Endothelial cell of umbilical vein (primary cell): ENCODE data around the gene ADCY3. TPM values are rescaled to one million over a fixed set of nuclear protein-coding genes. Genes with fewer than 3 reads are reported as not detected.

Experiments
- BruUV-seq: library from RNA; stranded (reverse); fragments of 400-500 nt; replicated peaks from 2 replicates; lab custom pipeline; 2021; lab: Mats Ljungman, UMichigan
- CTCF ChIA-PET: fragments of 300-600, 350-600 bp; sonication (Branson Sonifier 250); formaldehyde crosslinking; loops from one replicate; lab custom pipeline; 2021; ENCODE audit warnings: antibody characterized with exemption, inconsistent platforms; lab: Charles Lee
- POLR2A ChIA-PET: fragments of 300-600, 350-600 bp; sonication (Branson Sonifier 250); formaldehyde crosslinking; loops from one replicate; lab custom pipeline; 2021; ENCODE audit warnings: antibody characterized with exemption, inconsistent platforms; lab: Charles Lee
- DNase-seq: peaks from one replicate; pipeline ENCODE4 v3.0.0-alpha.2; 2011; ENCODE audit warnings: low read depth, low spot score
- FAIRE-seq: peaks from 2 replicates; lab custom pipeline; 2011; peaks lifted over from hg19 to GRCh38; lab: Jason Lieb, UNC
- H2AFZ ChIP-seq: 2 replicates; pipeline ENCODE4 v1.6.0; 2012; ENCODE audit warnings: low read depth, low read length, control low read depth, inconsistent platforms
- H3K27ac ChIP-seq: 2 replicates; pipeline ENCODE4 v1.5.1; 2011; ENCODE audit warnings: low read depth, mild to moderate bottlenecking, control low read depth, low read length, moderate library complexity; ENCODE audit not compliant: insufficient read depth
- H3K27me3 ChIP-seq, 2 experiments: 2 replicates each; pipeline versions ENCODE4 v1.6.0 to v1.6.1; 2011; ENCODE audit warnings: low read length in 2 of 2, mixed read lengths in 1 of 2; ENCODE audit not compliant: control insufficient read depth in 2 of 2, insufficient read depth in 2 of 2
- H3K36me3 ChIP-seq, 2 experiments: 2 replicates in 1 of 2; 3 replicates in 1 of 2; pipeline ENCODE4 v1.5.1; 2011; ENCODE audit warnings: low read length in 2 of 2, mild to moderate bottlenecking in 1 of 2, moderate library complexity in 1 of 2; ENCODE audit not compliant: control insufficient read depth in 2 of 2, insufficient read depth in 2 of 2; ENCODE audit errors: extremely low read depth in 1 of 2
- H3K4me1 ChIP-seq: 3 replicates; pipeline ENCODE4 v1.5.1; 2011; ENCODE audit warnings: mild to moderate bottlenecking, low read length; ENCODE audit not compliant: control insufficient read depth, insufficient read depth; ENCODE audit errors: extremely low read depth
- H3K4me2 ChIP-seq: 2 replicates; pipeline ENCODE4 v1.6.1; 2011; ENCODE audit warnings: low read length, control low read depth, mixed read lengths; ENCODE audit not compliant: insufficient read depth
- H3K4me3 ChIP-seq, 3 experiments: fragments of 200-600 bp in 1 of 3; sonication (generic), shearing (Covaris generic) in 1 of 3; replicated peaks in 1 of 3; 2 replicates each; pipeline ENCODE4 v1.5.1; 2011 to 2016; ENCODE audit warnings: control low read depth in 3 of 3, low read length in 3 of 3, mild to moderate bottlenecking in 2 of 3, inconsistent platforms in 1 of 3, low read depth in 1 of 3, moderate library complexity in 1 of 3; ENCODE audit not compliant: insufficient read depth in 1 of 3
- H3K79me2 ChIP-seq: 2 replicates; pipeline ENCODE4 v1.6.0; 2012; ENCODE audit warnings: low read length, inconsistent platforms; ENCODE audit not compliant: control insufficient read depth, insufficient read depth
- H3K9ac ChIP-seq: replicated peaks from 2 replicates; pipeline ENCODE3; 2011; ENCODE audit warnings: low read length, control low read depth; ENCODE audit not compliant: insufficient read depth; ENCODE audit errors: extremely low read depth
- H3K9me1 ChIP-seq: replicated peaks from 3 replicates; pipeline ENCODE4 v1.6.0; 2011; ENCODE audit warnings: mild to moderate bottlenecking, low read length; ENCODE audit not compliant: control insufficient read depth, insufficient read depth; ENCODE audit errors: extremely low read depth
- H3K9me3 ChIP-seq: replicated peaks from 2 replicates; pipeline ENCODE4 v1.5.1; 2012; ENCODE audit warnings: low read length, inconsistent platforms; ENCODE audit not compliant: control insufficient read depth, insufficient read depth
- H4K20me1 ChIP-seq: replicated peaks from 2 replicates; pipeline ENCODE3; 2011; ENCODE audit warnings: mild to moderate bottlenecking, low read length; ENCODE audit not compliant: control insufficient read depth, insufficient read depth; ENCODE audit errors: extremely low read depth
- EZH2 ChIP-seq: IDR thresholded peaks from 2 replicates; pipeline ENCODE4 v1.6.1; 2012; ENCODE audit warnings: borderline replicate concordance, low read depth, mild to moderate bottlenecking, moderate library complexity, low read length, inconsistent platforms; ENCODE audit not compliant: severe bottlenecking
- FOS ChIP-seq: IDR thresholded peaks from 2 replicates; pipeline ENCODE4 v1.6.1; 2011; ENCODE audit warnings: mild to moderate bottlenecking, low read length, moderate library complexity, borderline replicate concordance; ENCODE audit not compliant: insufficient read depth
- GATA2 ChIP-seq: IDR thresholded peaks from 2 replicates; pipeline ENCODE4 v1.7.0; 2011; ENCODE audit warnings: low read depth, mild to moderate bottlenecking, moderate library complexity, mixed read lengths, low read length; ENCODE audit not compliant: insufficient read length, insufficient read depth
- JUN ChIP-seq: IDR thresholded peaks from 2 replicates; pipeline ENCODE4 v1.6.1; 2011; ENCODE audit warnings: borderline replicate concordance, low read depth; ENCODE audit not compliant: insufficient read length, insufficient read depth
- POLR2A ChIP-seq: IDR thresholded peaks from 2 replicates; pipeline ENCODE4 v1.6.1; 2012; ENCODE audit warnings: low read depth, mild to moderate bottlenecking, control low read depth, low read length
- POLR2AphosphoS5 ChIP-seq: IDR thresholded peaks from 2 replicates; pipeline ENCODE4 v1.6.1; 2012; ENCODE audit warnings: low read depth, mild to moderate bottlenecking, control low read depth, low read length, moderate library complexity; ENCODE audit not compliant: insufficient read depth
- dilution Hi-C: fragments of 300-500 bp; cut with MboI; formaldehyde crosslinking; loops from one replicate; pipeline ENCODE4 v1.15.0; 2019; ENCODE audit warnings: low sequenced_read_pairs; ENCODE audit not compliant: extremely low pct_ligation_motif_present
- intact Hi-C: fragments of 100-400 bp; cut with micrococcal nuclease; formaldehyde crosslinking; loops from one replicate; pipeline ENCODE4 v1.10.0; 2022
- polyA plus RNA-seq, 4 experiments: library from polyadenylated mRNA; depleted of rRNA in 3 of 4; stranded (reverse) in 3 of 4; unstranded in 1 of 4; fragments of >200 nt; gene quantifications; 2 replicates each; pipeline versions ENCODE4 v1.2.1 to v1.2.3, GENCODE V29; 2011 to 2012; ENCODE audit warnings: missing spikeins in 1 of 4
- total RNA-seq: library from RNA; stranded (reverse); gene quantifications from 2 replicates; pipeline ENCODE4 v1.2.3, GENCODE V29; 2021
- TF ChIP-seq, protein P1 (sequence below): IDR thresholded peaks from 2 replicates; pipeline ENCODE4 v1.6.1; 2011; ENCODE audit not compliant: insufficient read depth, insufficient read length
- TF ChIP-seq, protein P2 (sequence below), 2 donors: IDR thresholded peaks; 1 replicate in 1 of 2; 2 replicates in 1 of 2; pipeline ENCODE4 v1.5.1; 2011; ENCODE audit warnings: low read length in 2 of 2, mild to moderate bottlenecking in 2 of 2, moderate library complexity in 2 of 2, control low read depth in 1 of 2, inconsistent platforms in 1 of 2, low read depth in 1 of 2; ENCODE audit not compliant: insufficient read depth in 1 of 2; ENCODE audit errors: extremely low read depth in 1 of 2

ADCY3 gene
- total and polyA plus RNA-seq, 2 donors (not counting 3 experiments of a cell fraction or from before 2014, with no cell fraction given) = 54.0 to 61.3 TPM

DNA sequence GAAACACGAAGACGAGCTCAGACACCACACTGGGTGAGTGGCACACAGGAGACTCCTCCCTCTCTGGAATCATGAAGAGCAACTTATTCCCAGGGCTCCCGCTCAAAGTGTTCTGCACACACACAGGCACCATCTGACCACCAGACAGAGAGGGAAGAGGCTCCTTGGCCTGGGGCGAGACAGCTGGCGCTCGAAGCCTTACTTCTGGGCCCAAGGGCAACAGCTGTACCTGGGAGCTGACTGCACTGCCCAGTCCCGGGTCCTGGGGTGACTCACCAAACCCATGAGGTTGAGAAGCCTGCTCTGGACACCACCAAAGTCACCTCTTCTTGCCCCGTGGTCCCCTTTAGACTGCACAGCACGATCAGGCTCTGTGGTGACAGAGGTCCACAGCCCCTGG lies 42.4 kb downstream of the ADCY3 start:
- no peak for FAIRE-seq
- intact Hi-C loops = no loop called here
- H4K20me1 ChIP-seq = no peaks in the 10 kb centered on the region
- no TSS peak for BruUV-seq
- CTCF ChIA-PET = no interaction called here
- H3K27me3 ChIP-seq = no peaks in the 10 kb centered on the region
- H3K4me1 ChIP-seq = no peaks in the 10 kb centered on the region
- H3K4me2 ChIP-seq = no peak overlapping the region
- no peak overlapping the region for H3K9ac ChIP-seq
- no peaks in the 10 kb centered on the region for H3K9me1 ChIP-seq
- no peak overlapping the region for H3K4me3 ChIP-seq
- H3K9me3 ChIP-seq = no peaks in the 10 kb centered on the region
- dilution Hi-C loops = no loop called here
- no peak overlapping the region for H2AFZ ChIP-seq
- no peak for DNase-seq
- no peak for TF ChIP-seq POLR2AphosphoS5
- TF ChIP-seq, protein P1, sequence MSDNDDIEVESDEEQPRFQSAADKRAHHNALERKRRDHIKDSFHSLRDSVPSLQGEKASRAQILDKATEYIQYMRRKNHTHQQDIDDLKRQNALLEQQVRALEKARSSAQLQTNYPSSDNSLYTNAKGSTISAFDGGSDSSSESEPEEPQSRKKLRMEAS = no peak
- no peak for TF ChIP-seq JUN
- TF ChIP-seq, protein P2, sequence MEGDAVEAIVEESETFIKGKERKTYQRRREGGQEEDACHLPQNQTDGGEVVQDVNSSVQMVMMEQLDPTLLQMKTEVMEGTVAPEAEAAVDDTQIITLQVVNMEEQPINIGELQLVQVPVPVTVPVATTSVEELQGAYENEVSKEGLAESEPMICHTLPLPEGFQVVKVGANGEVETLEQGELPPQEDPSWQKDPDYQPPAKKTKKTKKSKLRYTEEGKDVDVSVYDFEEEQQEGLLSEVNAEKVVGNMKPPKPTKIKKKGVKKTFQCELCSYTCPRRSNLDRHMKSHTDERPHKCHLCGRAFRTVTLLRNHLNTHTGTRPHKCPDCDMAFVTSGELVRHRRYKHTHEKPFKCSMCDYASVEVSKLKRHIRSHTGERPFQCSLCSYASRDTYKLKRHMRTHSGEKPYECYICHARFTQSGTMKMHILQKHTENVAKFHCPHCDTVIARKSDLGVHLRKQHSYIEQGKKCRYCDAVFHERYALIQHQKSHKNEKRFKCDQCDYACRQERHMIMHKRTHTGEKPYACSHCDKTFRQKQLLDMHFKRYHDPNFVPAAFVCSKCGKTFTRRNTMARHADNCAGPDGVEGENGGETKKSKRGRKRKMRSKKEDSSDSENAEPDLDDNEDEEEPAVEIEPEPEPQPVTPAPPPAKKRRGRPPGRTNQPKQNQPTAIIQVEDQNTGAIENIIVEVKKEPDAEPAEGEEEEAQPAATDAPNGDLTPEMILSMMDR (IDR thresholded peaks at IDR 0.05; ENCODE audit: extremely low read depth in 1 of 2, insufficient read depth in 1 of 2, low read depth in 1 of 2, low read length in 2 of 2) = no peak
- TF ChIP-seq GATA2 = no peak
- no peaks in the 10 kb centered on the region for H3K36me3 ChIP-seq
- no peaks in the 10 kb centered on the region for H3K79me2 ChIP-seq
- POLR2A ChIA-PET = no interaction called here
- no peak overlapping the region for H3K27ac ChIP-seq

DNA sequence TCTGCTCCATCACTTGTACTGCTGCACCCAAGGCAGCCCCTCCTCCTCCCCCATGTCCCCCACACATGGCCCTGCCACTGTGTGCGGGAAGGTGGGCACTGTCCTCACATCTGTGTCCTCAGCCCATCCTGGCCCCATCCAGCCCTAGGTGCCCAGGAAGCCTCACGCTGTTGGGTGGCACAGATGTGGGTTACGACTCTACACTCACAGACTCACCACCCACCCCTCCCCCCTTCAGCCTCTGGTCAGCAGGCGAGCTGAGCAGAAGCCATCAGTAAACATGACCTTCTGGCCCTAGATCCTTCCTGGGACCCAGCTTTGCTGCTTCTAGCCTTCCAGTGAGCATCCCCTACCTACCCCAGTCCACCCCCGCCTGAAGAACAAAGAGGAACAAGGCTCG lies 43.0 kb downstream of the ADCY3 start:
- Histone ChIP-seq H3K4me3 (no peak overlapping the region), H3K9me1 (no peaks in the 10 kb centered on the region), H3K79me2 (no peaks in the 10 kb centered on the region), H4K20me1 (no peaks in the 10 kb centered on the region), H3K36me3 (no peaks in the 10 kb centered on the region), H3K27ac (no peak overlapping the region), H3K4me2 (no peak overlapping the region), H2AFZ (no peak overlapping the region), H3K9me3 (no peaks in the 10 kb centered on the region), H3K9ac (no peak overlapping the region), H3K27me3 (no peaks in the 10 kb centered on the region), H3K4me1 (no peaks in the 10 kb centered on the region)
- TF ChIP-seq POLR2A (no peak), GATA2 (no peak), JUN (no peak), FOS (no peak), EZH2 (no peak), POLR2AphosphoS5 (no peak)
- TF ChIP-seq, protein P2 (IDR thresholded peaks at IDR 0.05; ENCODE audit: extremely low read depth in 1 of 2, insufficient read depth in 1 of 2, low read depth in 1 of 2, low read length in 2 of 2) = no peak
- TF ChIP-seq, protein P1 = no peak
- no peak for FAIRE-seq
- ChIA-PET POLR2A (no interaction called here), CTCF (no interaction called here)
- intact Hi-C loops (no loop called here), dilution Hi-C loops (no loop called here)
- BruUV-seq = no TSS peak
- no peak for DNase-seq
